ENCODE results near the gene SLC16A13. TPM values are rescaled to one million over a fixed set of nuclear protein-coding genes. Genes with fewer than 3 reads are reported as not detected.
A peak's percentile ranks its signal among the peaks of the same experiment; 100 is the strongest.
"Not testable (repeated sequence)": the region's sequence is repeated elsewhere in the genome, so short reads cannot be mapped to it uniquely, and the experiment has no call there.

The SLC16A13 gene
- total and polyA plus RNA-seq, 2 experiments from 2014 or later: 4.0 to 5.8 TPM

- Histone ChIP-seq H3K9me3 (ENCODE audit: low read depth) (no peaks in the 10 kb centered on the region), H3K36me3 (no peaks in the 10 kb centered on the region), H3K27me3 (peaks cover 35% of the 10 kb centered on the region), H3K4me1 (ENCODE audit: low read depth) (peaks cover 5% of the 10 kb centered on the region), H3K4me3 (peak overlapping the region; percentile 12), H3K27ac (no peak overlapping the region)
- peak in 1 of 2 donors; percentile 34 for DNase-seq (ENCODE audit: low read depth in 1 of 2, low spot score in 1 of 2)
- TF ChIP-seq, protein P1, sequence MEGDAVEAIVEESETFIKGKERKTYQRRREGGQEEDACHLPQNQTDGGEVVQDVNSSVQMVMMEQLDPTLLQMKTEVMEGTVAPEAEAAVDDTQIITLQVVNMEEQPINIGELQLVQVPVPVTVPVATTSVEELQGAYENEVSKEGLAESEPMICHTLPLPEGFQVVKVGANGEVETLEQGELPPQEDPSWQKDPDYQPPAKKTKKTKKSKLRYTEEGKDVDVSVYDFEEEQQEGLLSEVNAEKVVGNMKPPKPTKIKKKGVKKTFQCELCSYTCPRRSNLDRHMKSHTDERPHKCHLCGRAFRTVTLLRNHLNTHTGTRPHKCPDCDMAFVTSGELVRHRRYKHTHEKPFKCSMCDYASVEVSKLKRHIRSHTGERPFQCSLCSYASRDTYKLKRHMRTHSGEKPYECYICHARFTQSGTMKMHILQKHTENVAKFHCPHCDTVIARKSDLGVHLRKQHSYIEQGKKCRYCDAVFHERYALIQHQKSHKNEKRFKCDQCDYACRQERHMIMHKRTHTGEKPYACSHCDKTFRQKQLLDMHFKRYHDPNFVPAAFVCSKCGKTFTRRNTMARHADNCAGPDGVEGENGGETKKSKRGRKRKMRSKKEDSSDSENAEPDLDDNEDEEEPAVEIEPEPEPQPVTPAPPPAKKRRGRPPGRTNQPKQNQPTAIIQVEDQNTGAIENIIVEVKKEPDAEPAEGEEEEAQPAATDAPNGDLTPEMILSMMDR (IDR thresholded peaks at IDR 0.05; ENCODE audit: low read depth, low read length): no peak
Observed at GRCh38 chr17:7046127-7046724, 10.4 kb downstream of the SLC16A13 start.

GRCh38 chr17:7046725-7047397 is 11.0 kb downstream of the SLC16A13 start:
- H3K9me3 ChIP-seq (ENCODE audit: low read depth); DNase-seq (ENCODE audit: low read depth in 1 of 2, low spot score in 1 of 2); H3K4me1 ChIP-seq (ENCODE audit: low read depth); H3K27ac ChIP-seq; H3K36me3 ChIP-seq: not testable (repeated sequence)
- Histone ChIP-seq H3K4me3 (peak overlapping the region; percentile 12), H3K27me3 (peaks cover 35% of the 10 kb centered on the region)

DNA sequence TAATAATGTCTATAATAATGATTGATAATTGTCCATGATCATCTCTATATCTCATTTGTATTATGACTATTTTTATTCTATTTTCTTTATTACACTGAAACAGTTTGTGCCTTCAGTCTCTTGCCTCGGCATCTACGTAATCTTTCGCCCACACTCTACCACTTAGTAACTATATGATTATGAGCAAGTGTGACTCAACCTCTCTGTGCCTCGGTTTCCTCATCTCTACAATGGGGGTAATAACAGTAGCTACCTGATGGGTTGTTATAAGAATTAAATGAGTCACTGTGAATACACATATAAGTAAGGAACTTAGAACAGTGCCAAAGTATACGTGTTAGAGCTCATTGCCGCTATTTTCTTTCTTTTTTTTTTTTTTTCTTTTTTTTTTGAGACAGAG is 11.8 kb downstream of the SLC16A13 start:
- DNase-seq (ENCODE audit: low read depth in 1 of 2, low spot score in 1 of 2): no peak
- Histone ChIP-seq H3K4me3 (no peak overlapping the region), H3K4me1 (ENCODE audit: low read depth) (peaks cover 5% of the 10 kb centered on the region), H3K36me3 (no peaks in the 10 kb centered on the region), H3K27ac (no peak overlapping the region), H3K9me3 (ENCODE audit: low read depth) (no peaks in the 10 kb centered on the region), H3K27me3 (peaks cover 28% of the 10 kb centered on the region)
- TF ChIP-seq, protein P1 (IDR thresholded peaks at IDR 0.05; ENCODE audit: low read depth, low read length): no peak

DNA sequence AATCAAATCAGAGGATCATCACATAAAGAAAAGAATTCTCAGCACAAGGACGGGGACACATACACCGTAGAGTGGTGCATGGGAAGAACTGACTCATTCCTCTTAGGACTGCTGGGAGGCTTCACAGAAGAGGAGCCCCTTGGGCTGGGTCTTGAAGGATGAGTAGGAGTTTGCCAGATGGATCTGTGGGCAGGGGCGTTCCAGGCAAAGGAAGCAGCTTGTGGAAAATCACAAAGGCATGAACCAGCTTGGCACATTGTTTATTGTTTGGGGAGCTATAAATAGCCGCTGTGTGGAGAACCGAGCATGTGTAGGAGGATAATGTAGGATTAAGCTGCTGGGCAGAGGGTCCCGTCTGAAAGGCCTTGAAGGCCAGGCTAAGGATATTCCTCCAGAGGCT is 13.2 kb downstream of the SLC16A13 start:
- Histone ChIP-seq H3K27ac (no peak overlapping the region), H3K9me3 (ENCODE audit: low read depth) (no peaks in the 10 kb centered on the region), H3K4me3 (no peak overlapping the region), H3K4me1 (ENCODE audit: low read depth) (peaks cover 5% of the 10 kb centered on the region), H3K27me3 (peaks cover 14% of the 10 kb centered on the region), H3K36me3 (no peaks in the 10 kb centered on the region)
- TF ChIP-seq, protein P1 (IDR thresholded peaks at IDR 0.05; ENCODE audit: low read depth, low read length): no peak
- DNase-seq (ENCODE audit: low read depth in 1 of 2, low spot score in 1 of 2): no peak

DNA sequence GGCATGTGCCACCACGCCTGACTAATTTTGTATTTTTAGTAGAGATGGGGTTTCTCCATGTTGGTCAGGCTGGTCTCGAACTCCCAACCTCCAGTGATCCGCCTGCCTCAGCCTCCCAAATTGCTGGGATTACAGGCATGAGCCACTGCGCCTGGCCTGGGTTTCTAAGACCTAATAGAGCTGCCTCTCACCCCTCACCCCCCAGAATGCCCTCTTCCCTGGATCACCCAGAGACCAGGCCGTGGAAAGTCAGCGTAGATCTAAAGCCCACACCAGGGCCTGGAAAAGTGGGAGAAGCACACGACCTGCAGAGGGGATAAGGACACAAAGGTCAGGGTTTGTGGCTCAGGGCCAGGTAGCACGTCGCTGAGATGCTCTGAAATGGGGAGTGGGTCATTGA is 14.8 kb downstream of the SLC16A13 start:
- not testable (repeated sequence) for DNase-seq (ENCODE audit: low read depth in 1 of 2, low spot score in 1 of 2); H3K4me1 ChIP-seq (ENCODE audit: low read depth); H3K36me3 ChIP-seq; H3K27me3 ChIP-seq; H3K4me3 ChIP-seq; H3K9me3 ChIP-seq (ENCODE audit: low read depth); H3K27ac ChIP-seq

DNA sequence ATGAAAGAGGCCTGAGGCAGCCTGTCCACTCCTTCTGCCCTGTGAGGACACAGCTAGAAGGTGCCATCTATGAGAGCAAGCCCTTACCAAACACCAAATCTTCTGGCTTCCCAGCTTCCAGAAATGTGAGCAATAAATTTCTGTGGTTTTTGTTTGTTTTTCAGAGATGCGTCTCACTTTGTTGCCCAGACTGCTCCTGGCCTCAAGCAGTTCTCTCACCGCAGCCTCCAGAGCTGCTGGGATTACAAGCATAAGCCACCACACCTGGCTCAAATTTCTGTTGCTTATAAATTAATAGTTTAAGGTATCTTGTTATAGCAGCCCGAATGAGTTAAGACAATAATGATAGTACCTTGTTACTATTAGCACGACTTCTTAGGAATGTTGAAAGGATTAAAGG is 20.6 kb downstream of the SLC16A13 start:
- Histone ChIP-seq H3K4me1 (ENCODE audit: low read depth) (no peaks in the 10 kb centered on the region), H3K27ac (no peak overlapping the region), H3K4me3 (no peak overlapping the region), H3K27me3 (no peaks in the 10 kb centered on the region), H3K36me3 (no peaks in the 10 kb centered on the region), H3K9me3 (ENCODE audit: low read depth) (no peaks in the 10 kb centered on the region)
- TF ChIP-seq, protein P1 (IDR thresholded peaks at IDR 0.05; ENCODE audit: low read depth, low read length): no peak
- DNase-seq (ENCODE audit: low read depth in 1 of 2, low spot score in 1 of 2): no peak
